ENCODE data around the gene AGBL1.
"Not testable (repeated sequence)": the region's sequence is repeated elsewhere in the genome, so short reads cannot be mapped to it uniquely, and the experiment has no call there.

The AGBL1 gene

GRCh38 chr15:86872782-86873181 lies 793.1 kb downstream of the AGBL1 start:
- DNase-seq (ENCODE audit: low spot score), result no peak

- no peak for DNase-seq (ENCODE audit: low spot score)
Measured at GRCh38 chr15:86875067-86875466, 795.4 kb downstream of the AGBL1 start.

GRCh38 chr15:86876387-86876944 lies 796.8 kb downstream of the AGBL1 start:
- DNase-seq (ENCODE audit: low spot score), result no peak

GRCh38 chr15:86877171-86877631 lies 797.5 kb downstream of the AGBL1 start:
- no peak for DNase-seq (ENCODE audit: low spot score)

- DNase-seq (ENCODE audit: low spot score), result not testable (repeated sequence)
Measured at GRCh38 chr15:86878844-86879243, 799.2 kb downstream of the AGBL1 start.

- no peak for DNase-seq (ENCODE audit: low spot score)
Measured at GRCh38 chr15:86879250-86880229, 799.9 kb downstream of the AGBL1 start.

GRCh38 chr15:86885616-86886015 lies 805.9 kb downstream of the AGBL1 start:
- no peak for DNase-seq (ENCODE audit: low spot score)

GRCh38 chr15:86892774-86893449 lies 813.2 kb downstream of the AGBL1 start:
- DNase-seq (ENCODE audit: low spot score), result no peak

GRCh38 chr15:86894269-86894668 lies 814.6 kb downstream of the AGBL1 start:
- DNase-seq (ENCODE audit: low spot score), result no peak

- DNase-seq (ENCODE audit: low spot score), result no peak
Measured at GRCh38 chr15:86903642-86904421, 824.2 kb downstream of the AGBL1 start.

- DNase-seq (ENCODE audit: low spot score), result no peak
Measured at GRCh38 chr15:86905625-86906256, 826.1 kb downstream of the AGBL1 start.

- no peak for DNase-seq (ENCODE audit: low spot score)
Measured at GRCh38 chr15:86906376-86906775, 826.7 kb downstream of the AGBL1 start.

- DNase-seq (ENCODE audit: low spot score), result no peak
Measured at GRCh38 chr15:86911022-86911421, 831.4 kb downstream of the AGBL1 start.

GRCh38 chr15:86912661-86913060 lies 833.0 kb downstream of the AGBL1 start:
- DNase-seq (ENCODE audit: low spot score), result no peak

- DNase-seq (ENCODE audit: low spot score), result peak; percentile 61
Measured at GRCh38 chr15:86915811-86916331, 836.2 kb downstream of the AGBL1 start.

GRCh38 chr15:86916671-86917360 lies 837.1 kb downstream of the AGBL1 start:
- DNase-seq (ENCODE audit: low spot score), result no peak

- DNase-seq (ENCODE audit: low spot score), result no peak
Measured at GRCh38 chr15:86917361-86917671, 837.6 kb downstream of the AGBL1 start.

- DNase-seq (ENCODE audit: low spot score), result no peak
Measured at GRCh38 chr15:86919581-86919980, 839.9 kb downstream of the AGBL1 start.

GRCh38 chr15:86929461-86929860 lies 849.8 kb downstream of the AGBL1 start:
- no peak for DNase-seq (ENCODE audit: low spot score)

- DNase-seq (ENCODE audit: low spot score), result no peak
Measured at GRCh38 chr15:86932456-86932855, 852.8 kb downstream of the AGBL1 start.

- no peak for DNase-seq (ENCODE audit: low spot score)
Measured at GRCh38 chr15:86935841-86936240, 856.2 kb downstream of the AGBL1 start.
